B cell (primary cell): ENCODE measurements around the gene MBTD1. TPM values are rescaled to one million over a fixed set of nuclear protein-coding genes. Genes with fewer than 3 reads are reported as not detected.

Source experiments
- ATAC-seq: fragments of 200-7000 bp; cut with Tn5 transposase; one replicate; pipeline ENCODE4 v1.10.0; 2021; ENCODE audit warnings: low read depth, mild to moderate bottlenecking, moderate number of reproducible peaks, moderate library complexity
- CTCF ChIA-PET: fragments of 350-600 bp; sonication (Branson Sonifier 250); formaldehyde crosslinking; loops from one replicate; lab custom pipeline; 2021; ENCODE audit warnings: antibody characterized with exemption, inconsistent platforms; lab: Charles Lee
- POLR2A ChIA-PET: fragments of 350-600 bp; sonication (Branson Sonifier 250); formaldehyde crosslinking; loops from one replicate; lab custom pipeline; 2021; ENCODE audit warnings: antibody characterized with exemption; lab: Charles Lee
- DNase-seq: peaks from one replicate; pipeline ENCODE4 v3.0.0; 2013
- H2AFZ ChIP-seq: 2 replicates; pipeline ENCODE4 v1.6.1; 2012; ENCODE audit warnings: mild to moderate bottlenecking, low read depth, low read length; ENCODE audit not compliant: insufficient read depth, poor library complexity, severe bottlenecking
- H3K27ac ChIP-seq, 2 donors: 1 replicate in 1 of 2; 2 replicates in 1 of 2; pipeline ENCODE4 v1.5.1; 2012 to 2013; ENCODE audit warnings: low read length in 2 of 2, mild to moderate bottlenecking in 2 of 2, moderate library complexity in 1 of 2
- H3K27me3 ChIP-seq, 4 experiments: fragments of 200-600 bp in 1 of 4; sonication (generic) in 1 of 4; replicated peaks in 1 of 4; 1 replicate in 2 of 4; 2 replicates in 2 of 4; pipeline versions ENCODE4 v1.6.1 to v1.7.0; 2013 to 2016; ENCODE audit warnings: low read length in 3 of 4, mild to moderate bottlenecking in 2 of 4, mixed read lengths in 1 of 4, moderate library complexity in 1 of 4; ENCODE audit not compliant: insufficient read depth in 4 of 4, control insufficient read depth in 3 of 4; ENCODE audit errors: control extremely low read depth in 1 of 4
- H3K36me3 ChIP-seq, 2 experiments: replicated peaks in 1 of 2; 1 replicate in 1 of 2; 2 replicates in 1 of 2; pipeline versions ENCODE4 v1.6.1 to v1.7.1; 2013; ENCODE audit warnings: low read length in 1 of 2; ENCODE audit not compliant: insufficient read depth in 2 of 2, control insufficient read depth in 1 of 2; ENCODE audit errors: control extremely low read depth in 1 of 2, extremely low read depth in 1 of 2
- H3K4me1 ChIP-seq, 2 donors: fragments of 200-600 bp in 1 of 2; sonication (generic) in 1 of 2; 1 replicate in 1 of 2; 2 replicates in 1 of 2; pipeline versions ENCODE4 v1.5.1 to v1.6.1; 2013 to 2017; ENCODE audit warnings: low read length in 2 of 2; ENCODE audit not compliant: control insufficient read depth in 2 of 2, insufficient read depth in 2 of 2
- H3K4me2 ChIP-seq: replicated peaks from 2 replicates; pipeline ENCODE3; 2012; ENCODE audit warnings: mild to moderate bottlenecking, low read depth, low read length; ENCODE audit not compliant: poor library complexity, severe bottlenecking
- H3K4me3 ChIP-seq, 5 experiments: fragments of 200-600 bp in 1 of 5; sonication (generic) in 1 of 5; 1 replicate in 3 of 5; 2 replicates in 2 of 5; pipeline versions ENCODE4 v1.5.1 to v1.7.0; 2011 to 2016; ENCODE audit warnings: low read length in 4 of 5, mild to moderate bottlenecking in 4 of 5, low read depth in 2 of 5, control low read depth in 1 of 5, moderate library complexity in 1 of 5; ENCODE audit not compliant: insufficient read depth in 1 of 5; ENCODE audit errors: control extremely low read depth in 1 of 5, extremely low read depth in 1 of 5
- H3K79me2 ChIP-seq: fragments of 200-600 bp; sonication (generic); one replicate; pipeline ENCODE4 v1.6.0; 2016; ENCODE audit warnings: low read length; ENCODE audit not compliant: control insufficient read depth, insufficient read depth
- H3K9ac ChIP-seq: fragments of 200-600 bp; sonication (generic); 2 replicates; pipeline ENCODE4 v1.6.1; 2017; ENCODE audit warnings: mild to moderate bottlenecking, low read length, moderate library complexity
- H3K9me3 ChIP-seq, 3 donors: one replicate each; pipeline versions ENCODE4 v1.6.1 to v1.7.1; 2013; ENCODE audit warnings: low read length in 2 of 3; ENCODE audit not compliant: control insufficient read depth in 2 of 3, insufficient read depth in 1 of 3; ENCODE audit errors: control extremely low read depth in 1 of 3
- H4K20me1 ChIP-seq: 2 replicates; pipeline ENCODE4 v1.6.0; 2012; ENCODE audit warnings: mild to moderate bottlenecking, low read length; ENCODE audit not compliant: insufficient read depth, control insufficient read depth, poor library complexity, severe bottlenecking
- H3K27ac Mint-ChIP-seq: one replicate; pipeline ENCODE4 v1.8.0; 2021; ENCODE audit warnings: mixed read lengths
- H3K27me3 Mint-ChIP-seq: one replicate; pipeline ENCODE4 v1.8.0; 2021; ENCODE audit warnings: mixed read lengths
- H3K4me1 Mint-ChIP-seq: one replicate; pipeline ENCODE4 v1.8.0; 2021; ENCODE audit warnings: mixed read lengths
- H3K4me3 Mint-ChIP-seq: one replicate; pipeline ENCODE4 v1.8.0; 2021; ENCODE audit warnings: mixed read lengths
- H3K9me3 Mint-ChIP-seq: one replicate; pipeline ENCODE4 v1.8.0; 2022; ENCODE audit warnings: mixed read lengths; ENCODE audit not compliant: insufficient read depth
- CTCF ChIP-seq: fragments of 200-600 bp; IDR thresholded peaks from one replicate; pipeline ENCODE4 v1.8.0; 2022; ENCODE audit warnings: antibody characterized with exemption, mild to moderate bottlenecking
- EZH2 ChIP-seq: IDR thresholded peaks from 2 replicates; pipeline ENCODE4 v1.6.1; 2012; ENCODE audit warnings: borderline replicate concordance, low read depth, mild to moderate bottlenecking, moderate library complexity, low read length; ENCODE audit not compliant: insufficient read depth, poor library complexity, severe bottlenecking
- WGBS: methylation state at CpG from one replicate; pipeline ENCODE4 v1.1.5; 2013; ENCODE audit warnings: missing lambda C conversion rate; ENCODE audit not compliant: insufficient coverage; 5-methylcytosine and 5-hydroxymethylcytosine counted together
- intact Hi-C: fragments of 100-400 bp; cut with micrococcal nuclease; formaldehyde crosslinking; loops from one replicate; pipeline ENCODE4 v1.10.0; 2022
- polyA plus RNA-seq: library from polyadenylated mRNA; depleted of rRNA; stranded (reverse); fragments of >200 nt; gene quantifications from 2 replicates; pipeline ENCODE4 v1.2.3, GENCODE V29; 2012
- total RNA-seq, 2 donors: library from RNA; stranded (reverse); fragments of 120-200 nt in 1 of 2; gene quantifications; 1 replicate in 1 of 2; 2 replicates in 1 of 2; pipeline versions ENCODE4 v1.2.3 to v1.2.4, GENCODE V29; 2013 to 2022

MBTD1 gene
- total and polyA plus RNA-seq, 2 donors (not counting 1 experiment from before 2014, with no cell fraction given) = 9.6 to 39.7 TPM

GRCh38 chr17:51258756-51259563 is 889 bp downstream of the MBTD1 start:
- no peaks in the 10 kb centered on the region for H3K9me3 Mint-ChIP-seq
- DNase-seq (peak; percentile 41), ATAC-seq (no peak)
- peaks cover 89% of the 10 kb centered on the region for H4K20me1 ChIP-seq
- H3K79me2 ChIP-seq = peaks cover 93% of the 10 kb centered on the region
- peak overlapping the region in 1 of 2 donors; percentile 98 for H3K27ac ChIP-seq
- H3K4me1 ChIP-seq = peaks cover 26 to 36% of the 10 kb centered on the region in 2 donors
- POLR2A ChIA-PET = no interaction called here
- H3K4me2 ChIP-seq = peak overlapping the region; percentile 89
- H3K36me3 ChIP-seq = peaks cover 0 to 31% of the 10 kb centered on the region in 2 experiments
- peak overlapping the region; percentile 84 for H3K9ac ChIP-seq
- H3K4me3 Mint-ChIP-seq = peak overlapping the region; percentile 98
- H3K27me3 ChIP-seq = no peaks in the 10 kb centered on the region
- peak overlapping the region; percentile 99 for H3K27ac Mint-ChIP-seq
- peak overlapping the region; percentile 94 for H2AFZ ChIP-seq
- H3K4me3 ChIP-seq = peak overlapping the region; percentile 86 to 97 (median 92)
- intact Hi-C loops = no loop called here
- 3% methylated on average over 13 of the region's 18 CpGs for WGBS
- peaks cover 57% of the 10 kb centered on the region for H3K4me1 Mint-ChIP-seq
- TF ChIP-seq EZH2 (no peak), CTCF (no peak)
- CTCF ChIA-PET = interaction anchor here (1.6 kb wide), 1 partner anchor 10 kb away, joined by 3 read pairs; no protein-coding TSS in a partner anchor
- no peaks in the 10 kb centered on the region for H3K27me3 Mint-ChIP-seq
- no peaks in the 10 kb centered on the region for H3K9me3 ChIP-seq
